Right lobe of liver (tissue), 6 donors: Measurements from ENCODE around the gene NRN1. TPM values are rescaled to one million over a fixed set of nuclear protein-coding genes. Genes with fewer than 3 reads are reported as not detected.

Source experiments
- ATAC-seq, 4 donors: fragments of 200-7000 bp; cut with Tn5 transposase; one replicate each; pipeline ENCODE4 v1.9.1; 2020; ENCODE audit warnings: mild to moderate bottlenecking in 4 of 4, moderate library complexity in 4 of 4
- DNase-seq, 3 donors: peaks; one replicate each; pipeline ENCODE4 v3.0.0-alpha.2; 2020
- H3K27ac ChIP-seq, 3 donors: fragments of 200-600 bp; one replicate each; pipeline ENCODE4 v1.8.0; 2022
- H3K27me3 ChIP-seq, 2 donors: fragments of 200-600 bp; one replicate each; pipeline ENCODE4 v1.8.0; 2022
- H3K36me3 ChIP-seq, 4 donors: fragments of 200-600 bp; sonication (generic) in 1 of 4; one replicate each; pipeline versions ENCODE4 v1.5.1 to v1.8.0; 2017 to 2022; ENCODE audit warnings: control low read depth in 1 of 4
- H3K4me1 ChIP-seq, 4 donors: fragments of 200-600 bp; sonication (generic) in 1 of 4; one replicate each; pipeline versions ENCODE4 v1.5.1 to v1.8.0; 2017 to 2022; ENCODE audit warnings: control low read depth in 1 of 4
- H3K4me3 ChIP-seq, 3 donors: fragments of 200-600 bp; one replicate each; pipeline ENCODE4 v1.8.0; 2022
- H3K9me3 ChIP-seq, 4 donors: fragments of 200-600 bp; sonication (generic) in 1 of 4; one replicate each; pipeline versions ENCODE4 v1.5.1 to v1.8.0; 2017 to 2022; ENCODE audit warnings: control low read depth in 1 of 4
- CTCF ChIP-seq, 4 donors: fragments of 200-600 bp in 3 of 4; fragments of 450-650 bp in 1 of 4; IDR thresholded peaks; one replicate each; pipeline versions ENCODE4 v1.5.1 to v1.8.0; 2016 to 2022; ENCODE audit warnings: antibody characterized with exemption in 4 of 4, mild to moderate bottlenecking in 2 of 4
- POLR2A ChIP-seq: fragments of 450-650 bp; IDR thresholded peaks from one replicate; pipeline ENCODE4 v1.6.1; 2017; ENCODE audit warnings: antibody characterized with exemption, mild to moderate bottlenecking
- WGBS: methylation state at CpG from one replicate; pipeline ENCODE4 v1.1.6; 2018; ENCODE audit warnings: low coverage, low lambda C conversion rate; ENCODE audit not compliant: insufficient coverage; ENCODE audit errors: missing lambda C conversion rate; 5-methylcytosine and 5-hydroxymethylcytosine counted together
- intact Hi-C, 2 donors: fragments of 100-400 bp; cut with DNase I; formaldehyde crosslinking; loops; one replicate each; pipeline versions ENCODE4 v1.11.2 to v1.14.1; 2022
- total RNA-seq, 6 experiments: library from RNA; depleted of rRNA in 2 of 6; stranded (reverse); fragments of >200 nt in 2 of 6; fragmentation: NEBNext Ultra II Directional in 3 of 6; extraction: Animal tissue kit (Norgen Biotek cat#: 25700) in 3 of 6; gene quantifications; one replicate each; pipeline versions ENCODE4 v1.1.0 to v1.2.4, GENCODE V29; 2016 to 2023
- donor health status: DM: no; HTN: yes; CAD: no.
- donor health status: DM: no; HTN: no; CAD: no.
- donor health status: DM: no; HTN: no; CAD: no.
- donor health status: DM: no; HTN: yes; CAD: no.
- donor health status: DM: no; HTN: yes; CAD: no.

The NRN1 gene
- total RNA-seq, 6 experiments from 2014 or later, result 0.86 to 3.4 (median 2.4) TPM

GRCh38 chr6:5967594-5967993, 39.1 kb downstream of the NRN1 start:
- intact Hi-C loops, result no loop called here
- TF ChIP-seq POLR2A (no peak), CTCF (IDR thresholded peaks at IDR 0.05) (no peak)
- 60% methylated on average over 1 of the region's 1 CpG for WGBS
- no peak for DNase-seq
- H3K9me3 ChIP-seq, result no peaks in the 10 kb centered on the region
- no peak for ATAC-seq
- no peak overlapping the region for H3K4me3 ChIP-seq
- no peaks in the 10 kb centered on the region for H3K4me1 ChIP-seq
- H3K36me3 ChIP-seq, result no peaks in the 10 kb centered on the region
- H3K27me3 ChIP-seq, result no peaks in the 10 kb centered on the region
- no peak overlapping the region for H3K27ac ChIP-seq

GRCh38 chr6:5962794-5963193, 43.9 kb downstream of the NRN1 start:
- Histone ChIP-seq H3K27me3 (no peaks in the 10 kb centered on the region), H3K4me1 (no peaks in the 10 kb centered on the region), H3K4me3 (no peak overlapping the region), H3K27ac (no peak overlapping the region), H3K36me3 (no peaks in the 10 kb centered on the region), H3K9me3 (no peaks in the 10 kb centered on the region)
- TF ChIP-seq CTCF (IDR thresholded peaks at IDR 0.05) (no peak), POLR2A (no peak)
- no peak for ATAC-seq
- intact Hi-C loops, result no loop called here
- DNase-seq, result no peak
- WGBS, result 72% methylated on average over 2 of the region's 2 CpGs

GRCh38 chr6:5961836-5962235, 44.9 kb downstream of the NRN1 start:
- no peaks in the 10 kb centered on the region for H3K27me3 ChIP-seq
- H3K36me3 ChIP-seq, result no peaks in the 10 kb centered on the region
- intact Hi-C loops, result no loop called here
- no peak overlapping the region for H3K27ac ChIP-seq
- TF ChIP-seq CTCF (IDR thresholded peaks at IDR 0.05), result no peak
- TF ChIP-seq POLR2A, result no peak
- no peak overlapping the region for H3K4me3 ChIP-seq
- WGBS, result 83% methylated on average over 2 of the region's 2 CpGs
- H3K4me1 ChIP-seq, result no peaks in the 10 kb centered on the region
- ATAC-seq (no peak), DNase-seq (no peak)
- H3K9me3 ChIP-seq, result no peaks in the 10 kb centered on the region

GRCh38 chr6:5960456-5960855, 46.3 kb downstream of the NRN1 start:
- TF ChIP-seq CTCF (IDR thresholded peaks at IDR 0.05), result no peak
- TF ChIP-seq POLR2A, result no peak
- no peak for ATAC-seq
- H3K9me3 ChIP-seq, result no peaks in the 10 kb centered on the region
- no peaks in the 10 kb centered on the region for H3K36me3 ChIP-seq
- H3K4me3 ChIP-seq, result no peak overlapping the region
- H3K27me3 ChIP-seq, result no peaks in the 10 kb centered on the region
- H3K4me1 ChIP-seq, result no peaks in the 10 kb centered on the region
- 60% methylated on average over 2 of the region's 5 CpGs for WGBS
- no peak overlapping the region for H3K27ac ChIP-seq
- intact Hi-C loops, result no loop called here
- no peak for DNase-seq

- WGBS, result 77% methylated on average over 2 of the region's 2 CpGs
- ATAC-seq, result no peak
- H3K27ac ChIP-seq, result no peak overlapping the region
Measured at GRCh38 chr6:5958921-5959320, 47.8 kb downstream of the NRN1 start.

More at GRCh38 chr6:5958921-5959320, 47.8 kb downstream of the NRN1 start:
- Histone ChIP-seq H3K9me3 (no peaks in the 10 kb centered on the region), H3K4me3 (no peak overlapping the region), H3K36me3 (no peaks in the 10 kb centered on the region), H3K4me1 (no peaks in the 10 kb centered on the region), H3K27me3 (no peaks in the 10 kb centered on the region)
- intact Hi-C loops, result no loop called here
- no peak for DNase-seq
- no peak for TF ChIP-seq POLR2A
- no peak for TF ChIP-seq CTCF (IDR thresholded peaks at IDR 0.05)
